Ascending aorta (tissue), 2 donors: ENCODE measurements around the gene TRAPPC6A. TPM values are rescaled to one million over a fixed set of nuclear protein-coding genes. Genes with fewer than 3 reads are reported as not detected.

Experiments used
- DNase-seq, 2 donors: peaks; one replicate each; pipeline ENCODE4 v3.0.0-alpha.2; 2019; ENCODE audit warnings: low spot score in 2 of 2
- H3K27ac ChIP-seq, 2 donors: fragments of 200-600 bp; sonication (generic); one replicate each; pipeline ENCODE4 v1.5.1; 2016 to 2017; ENCODE audit warnings: mild to moderate bottlenecking in 1 of 2
- H3K27me3 ChIP-seq: fragments of 200-600 bp; sonication (generic); one replicate; pipeline ENCODE4 v1.5.1; 2017
- H3K36me3 ChIP-seq, 2 donors: fragments of 200-600 bp; sonication (generic); one replicate each; pipeline ENCODE4 v1.5.1; 2016
- H3K4me1 ChIP-seq, 2 donors: fragments of 200-600 bp; sonication (generic); one replicate each; pipeline ENCODE4 v1.5.1; 2016 to 2017; ENCODE audit warnings: mild to moderate bottlenecking in 1 of 2
- H3K4me3 ChIP-seq, 2 donors: fragments of 200-600 bp; sonication (generic); one replicate each; pipeline ENCODE4 v1.5.1; 2016 to 2017; ENCODE audit warnings: mild to moderate bottlenecking in 1 of 2
- H3K9me3 ChIP-seq, 2 donors: fragments of 200-600 bp; sonication (generic); one replicate each; pipeline ENCODE4 v1.5.1; 2016
- CTCF ChIP-seq, 3 experiments: fragments of 200-600 bp in 2 of 3; fragments of 450-650 bp in 1 of 3; sonication (generic) in 2 of 3; IDR thresholded peaks; one replicate each; pipeline ENCODE4 v1.5.1; 2016 to 2019; ENCODE audit warnings: antibody characterized with exemption in 3 of 3, mild to moderate bottlenecking in 1 of 3, moderate library complexity in 1 of 3
- intact Hi-C: fragments of 100-400 bp; cut with DNase I; formaldehyde crosslinking; loops from one replicate; pipeline ENCODE4 v1.15.1; 2023
- total RNA-seq: library from RNA; depleted of rRNA; stranded (reverse); fragments of >200 nt; gene quantifications from one replicate; pipeline ENCODE4 v1.1.0, GENCODE V29; 2016

The TRAPPC6A gene
- total RNA-seq, 1 donor from 2014 or later: 18.3 TPM

- Histone ChIP-seq H3K4me1 (no peaks in the 10 kb centered on the region), H3K27ac (no peak overlapping the region), H3K4me3 (no peak overlapping the region), H3K27me3 (peaks cover 6% of the 10 kb centered on the region), H3K36me3 (no peaks in the 10 kb centered on the region), H3K9me3 (no peaks in the 10 kb centered on the region)
- TF ChIP-seq CTCF (IDR thresholded peaks at IDR 0.05): no peak
- no peak for DNase-seq
- intact Hi-C loops: loop anchor here (5.0 kb wide), 1 partner anchor 88 kb away; the partner anchor contains the start of gene MARK4
Measured at GRCh38 chr19:45164577-45165335, 13.3 kb downstream of the TRAPPC6A start.

GRCh38 chr19:45163751-45164460, 14.1 kb downstream of the TRAPPC6A start:
- Histone ChIP-seq H3K36me3 (no peaks in the 10 kb centered on the region), H3K4me1 (no peaks in the 10 kb centered on the region), H3K9me3 (no peaks in the 10 kb centered on the region), H3K27ac (no peak overlapping the region), H3K27me3 (peaks cover 6% of the 10 kb centered on the region), H3K4me3 (no peak overlapping the region)
- intact Hi-C loops: loop anchor here (5.0 kb wide), 1 partner anchor 88 kb away; the partner anchor contains the start of gene MARK4
- TF ChIP-seq CTCF (IDR thresholded peaks at IDR 0.05): no peak
- DNase-seq: no peak

GRCh38 chr19:45163156-45163555, 14.9 kb downstream of the TRAPPC6A start:
- intact Hi-C loops: loop anchor here (5.0 kb wide), 1 partner anchor 89 kb away; the partner anchor contains the start of gene MARK4
- Histone ChIP-seq H3K27me3 (peaks cover 9% of the 10 kb centered on the region), H3K27ac (no peak overlapping the region), H3K9me3 (no peaks in the 10 kb centered on the region), H3K36me3 (no peaks in the 10 kb centered on the region), H3K4me1 (no peaks in the 10 kb centered on the region), H3K4me3 (no peak overlapping the region)
- TF ChIP-seq CTCF (IDR thresholded peaks at IDR 0.05): no peak
- DNase-seq: no peak

GRCh38 chr19:45162608-45163143, 15.4 kb downstream of the TRAPPC6A start:
- Histone ChIP-seq H3K36me3 (no peaks in the 10 kb centered on the region), H3K4me3 (no peak overlapping the region), H3K4me1 (no peaks in the 10 kb centered on the region), H3K27me3 (peaks cover 10% of the 10 kb centered on the region), H3K9me3 (no peaks in the 10 kb centered on the region), H3K27ac (no peak overlapping the region)
- DNase-seq: no peak
- no peak for TF ChIP-seq CTCF (IDR thresholded peaks at IDR 0.05)
- intact Hi-C loops: loop anchor here (5.0 kb wide), 1 partner anchor 90 kb away; the partner anchor contains the start of gene MARK4

- Histone ChIP-seq H3K27me3 (peaks cover 10% of the 10 kb centered on the region), H3K4me1 (no peaks in the 10 kb centered on the region), H3K4me3 (no peak overlapping the region), H3K9me3 (no peaks in the 10 kb centered on the region), H3K27ac (no peak overlapping the region), H3K36me3 (no peaks in the 10 kb centered on the region)
- intact Hi-C loops: loop anchor here (5.0 kb wide), 1 partner anchor 90 kb away; the partner anchor contains the start of gene MARK4
- peak in 1 of 3 experiments; percentile 50 for TF ChIP-seq CTCF (IDR thresholded peaks at IDR 0.05)
- DNase-seq: no peak
Measured at GRCh38 chr19:45161738-45162607, 16.1 kb downstream of the TRAPPC6A start.
